Activated naive CD4-positive, alpha-beta T cell treated with anti-CD3 and anti-CD28 coated beads for 36 hours (primary cell): ENCODE measurements around the gene SMOC2. TPM values are rescaled to one million over a fixed set of nuclear protein-coding genes. Genes with fewer than 3 reads are reported as not detected.
"Not testable (repeated sequence)": the region's sequence is repeated elsewhere in the genome, so short reads cannot be mapped to it uniquely, and the experiment has no call there.

Experiments used
- CTCF ChIA-PET: fragments of 350-600 bp; sonication (Branson Sonifier 250); formaldehyde crosslinking; loops from one replicate; lab custom pipeline; 2021; ENCODE audit warnings: antibody characterized with exemption; lab: Charles Lee
- DNase-seq: peaks from one replicate; pipeline ENCODE4 v3.0.0-alpha.2; 2020
- H3K27ac Mint-ChIP-seq: one replicate; pipeline ENCODE4 v1.8.0; 2021; ENCODE audit warnings: mild to moderate bottlenecking, mixed read lengths
- H3K27me3 Mint-ChIP-seq: one replicate; pipeline ENCODE4 v1.8.0; 2021; ENCODE audit warnings: low read depth, mixed read lengths
- H3K36me3 Mint-ChIP-seq: one replicate; pipeline ENCODE4 v1.8.0; 2021; ENCODE audit warnings: low read depth, mixed read lengths
- H3K4me1 Mint-ChIP-seq: one replicate; pipeline ENCODE4 v1.8.0; 2021; ENCODE audit warnings: low read depth, mixed read lengths
- H3K4me3 Mint-ChIP-seq: one replicate; pipeline ENCODE4 v1.8.0; 2021; ENCODE audit warnings: mild to moderate bottlenecking, moderate library complexity, mixed read lengths
- H3K9me3 Mint-ChIP-seq: one replicate; pipeline ENCODE4 v1.8.0; 2021; ENCODE audit warnings: mixed read lengths
- intact Hi-C: fragments of 100-400 bp; cut with micrococcal nuclease; formaldehyde crosslinking; loops from one replicate; pipeline ENCODE4 v1.15.1; 2023
- total RNA-seq, 2 experiments: library from RNA; stranded (reverse); gene quantifications; one replicate each; pipeline ENCODE4 v1.2.3, GENCODE V29; 2021

SMOC2 gene
- total RNA-seq, 2 experiments from 2014 or later, result not detected

- no peak overlapping the region for H3K4me3 Mint-ChIP-seq
- H3K27me3 Mint-ChIP-seq, result peaks cover 21% of the 10 kb centered on the region
- intact Hi-C loops, result no loop called here
- no peaks in the 10 kb centered on the region for H3K9me3 Mint-ChIP-seq
- no peak for DNase-seq
- CTCF ChIA-PET, result no interaction called here
- no peaks in the 10 kb centered on the region for H3K4me1 Mint-ChIP-seq
- H3K36me3 Mint-ChIP-seq, result no peaks in the 10 kb centered on the region
- no peak overlapping the region for H3K27ac Mint-ChIP-seq
Observed at GRCh38 chr6:168666699-168667427, 225.9 kb downstream of the SMOC2 start.

GRCh38 chr6:168667428-168667805 lies 226.4 kb downstream of the SMOC2 start:
- intact Hi-C loops, result no loop called here
- Mint-ChIP-seq H3K36me3 (no peaks in the 10 kb centered on the region), H3K27ac (no peak overlapping the region), H3K27me3 (peaks cover 17% of the 10 kb centered on the region), H3K4me3 (no peak overlapping the region), H3K4me1 (no peaks in the 10 kb centered on the region), H3K9me3 (no peaks in the 10 kb centered on the region)
- no peak for DNase-seq
- CTCF ChIA-PET, result no interaction called here

GRCh38 chr6:168670401-168670985 lies 229.5 kb downstream of the SMOC2 start:
- DNase-seq, result no peak
- CTCF ChIA-PET, result no interaction called here
- Mint-ChIP-seq H3K27ac (no peak overlapping the region), H3K36me3 (no peaks in the 10 kb centered on the region), H3K27me3 (peaks cover 8% of the 10 kb centered on the region), H3K4me1 (no peaks in the 10 kb centered on the region), H3K4me3 (no peak overlapping the region), H3K9me3 (no peaks in the 10 kb centered on the region)
- intact Hi-C loops, result no loop called here

GRCh38 chr6:168671028-168671862 lies 230.3 kb downstream of the SMOC2 start:
- Mint-ChIP-seq H3K27ac (no peak overlapping the region), H3K9me3 (no peaks in the 10 kb centered on the region), H3K27me3 (peaks cover 11% of the 10 kb centered on the region), H3K4me3 (no peak overlapping the region), H3K4me1 (no peaks in the 10 kb centered on the region), H3K36me3 (no peaks in the 10 kb centered on the region)
- intact Hi-C loops, result no loop called here
- CTCF ChIA-PET, result no interaction called here
- DNase-seq, result no peak

- intact Hi-C loops, result no loop called here
- no peaks in the 10 kb centered on the region for H3K4me1 Mint-ChIP-seq
- no peaks in the 10 kb centered on the region for H3K9me3 Mint-ChIP-seq
- H3K27me3 Mint-ChIP-seq, result peaks cover 6% of the 10 kb centered on the region
- DNase-seq, result no peak
- CTCF ChIA-PET, result no interaction called here
- no peak overlapping the region for H3K27ac Mint-ChIP-seq
- no peak overlapping the region for H3K4me3 Mint-ChIP-seq
- H3K36me3 Mint-ChIP-seq, result no peaks in the 10 kb centered on the region
Observed at GRCh38 chr6:168671863-168672546, 231.0 kb downstream of the SMOC2 start.

- no peaks in the 10 kb centered on the region for H3K9me3 Mint-ChIP-seq
- CTCF ChIA-PET, result no interaction called here
- no peak overlapping the region for H3K27ac Mint-ChIP-seq
- H3K4me1 Mint-ChIP-seq, result no peaks in the 10 kb centered on the region
- DNase-seq, result no peak
- no peaks in the 10 kb centered on the region for H3K36me3 Mint-ChIP-seq
- intact Hi-C loops, result no loop called here
- H3K4me3 Mint-ChIP-seq, result no peak overlapping the region
- peaks cover 6% of the 10 kb centered on the region for H3K27me3 Mint-ChIP-seq
Observed at GRCh38 chr6:168674595-168674994, 233.6 kb downstream of the SMOC2 start.

- H3K4me3 Mint-ChIP-seq, result no peak overlapping the region
- intact Hi-C loops, result no loop called here
- H3K27ac Mint-ChIP-seq, result no peak overlapping the region
- no peaks in the 10 kb centered on the region for H3K9me3 Mint-ChIP-seq
- H3K4me1 Mint-ChIP-seq, result no peaks in the 10 kb centered on the region
- CTCF ChIA-PET, result no interaction called here
- peaks cover 6% of the 10 kb centered on the region for H3K27me3 Mint-ChIP-seq
- DNase-seq, result no peak
- H3K36me3 Mint-ChIP-seq, result no peaks in the 10 kb centered on the region
Observed at GRCh38 chr6:168675375-168675774, 234.4 kb downstream of the SMOC2 start.

- H3K27me3 Mint-ChIP-seq, result peaks cover 6% of the 10 kb centered on the region
- DNase-seq, result no peak
- no peaks in the 10 kb centered on the region for H3K4me1 Mint-ChIP-seq
- CTCF ChIA-PET, result interaction anchor here (0.6 kb wide), 1 partner anchor 643 kb away, joined by 3 read pairs; no protein-coding TSS in a partner anchor
- intact Hi-C loops, result no loop called here
- no peak overlapping the region for H3K4me3 Mint-ChIP-seq
- H3K27ac Mint-ChIP-seq, result no peak overlapping the region
- H3K36me3 Mint-ChIP-seq, result no peaks in the 10 kb centered on the region
- no peaks in the 10 kb centered on the region for H3K9me3 Mint-ChIP-seq
Observed at GRCh38 chr6:168675933-168676551, 235.1 kb downstream of the SMOC2 start.

- Mint-ChIP-seq H3K4me3 (no peak overlapping the region), H3K36me3 (no peaks in the 10 kb centered on the region), H3K9me3 (no peaks in the 10 kb centered on the region), H3K27me3 (peaks cover 6% of the 10 kb centered on the region), H3K4me1 (no peaks in the 10 kb centered on the region), H3K27ac (no peak overlapping the region)
- no peak for DNase-seq
- CTCF ChIA-PET, result interaction anchor here (0.6 kb wide), 1 partner anchor 642 kb away, joined by 3 read pairs; no protein-coding TSS in a partner anchor
- intact Hi-C loops, result no loop called here
Observed at GRCh38 chr6:168676552-168677322, 235.8 kb downstream of the SMOC2 start.

GRCh38 chr6:168677323-168677781 lies 236.4 kb downstream of the SMOC2 start:
- H3K4me1 Mint-ChIP-seq, CTCF ChIA-PET, intact Hi-C loops, H3K4me3 Mint-ChIP-seq, H3K27me3 Mint-ChIP-seq, H3K9me3 Mint-ChIP-seq, DNase-seq, H3K36me3 Mint-ChIP-seq, H3K27ac Mint-ChIP-seq: not testable (repeated sequence)

GRCh38 chr6:168678077-168678476 lies 237.1 kb downstream of the SMOC2 start:
- Mint-ChIP-seq H3K9me3 (no peaks in the 10 kb centered on the region), H3K27me3 (peaks cover 6% of the 10 kb centered on the region), H3K4me1 (no peaks in the 10 kb centered on the region), H3K27ac (no peak overlapping the region), H3K36me3 (no peaks in the 10 kb centered on the region), H3K4me3 (no peak overlapping the region)
- DNase-seq, result no peak
- CTCF ChIA-PET, result no interaction called here
- intact Hi-C loops, result no loop called here
